GM18868 (cell line): ENCODE data around the gene C18orf54.
"Not testable (repeated sequence)": the region's sequence is repeated elsewhere in the genome, so short reads cannot be mapped to it uniquely, and the experiment has no call there.

ENCODE experiments used
- ATAC-seq: cut with Tn5 transposase; IDR thresholded peaks from one replicate; pipeline ENCODE4 v1.9.1; 2021; ENCODE audit warnings: mild to moderate bottlenecking, moderate library complexity; ENCODE audit not compliant: unreplicated experiment

Gene C18orf54

GRCh38 chr18:54386800-54387495 is 29.2 kb downstream of the C18orf54 start:
- ATAC-seq = not testable (repeated sequence)

- no peak for ATAC-seq
Observed at GRCh38 chr18:54387631-54388030, 29.9 kb downstream of the C18orf54 start.

GRCh38 chr18:54388203-54389142 is 30.8 kb downstream of the C18orf54 start:
- peak; percentile 90 for ATAC-seq

- peak; percentile 5 for ATAC-seq
Observed at GRCh38 chr18:54389143-54389505, 31.4 kb downstream of the C18orf54 start.

- no peak for ATAC-seq
Observed at GRCh38 chr18:54390838-54391237, 33.1 kb downstream of the C18orf54 start.

- ATAC-seq = peak; percentile 55
Observed at GRCh38 chr18:54392543-54393023, 34.9 kb downstream of the C18orf54 start.

- no peak for ATAC-seq
Observed at GRCh38 chr18:54393648-54394294, 36.1 kb downstream of the C18orf54 start.

GRCh38 chr18:54396760-54397159 is 39.1 kb downstream of the C18orf54 start:
- ATAC-seq = no peak

- no peak for ATAC-seq
Observed at GRCh38 chr18:54405290-54405689, 47.6 kb downstream of the C18orf54 start.

- no peak for ATAC-seq
Observed at GRCh38 chr18:54411781-54412180, 54.1 kb downstream of the C18orf54 start.

- ATAC-seq = no peak
Observed at GRCh38 chr18:54415086-54415485, 57.4 kb downstream of the C18orf54 start.

GRCh38 chr18:54416436-54416835 is 58.7 kb downstream of the C18orf54 start:
- no peak for ATAC-seq

GRCh38 chr18:54423831-54424230 is 66.1 kb downstream of the C18orf54 start:
- no peak for ATAC-seq

GRCh38 chr18:54426085-54426665 is 68.5 kb downstream of the C18orf54 start:
- no peak for ATAC-seq
